CD8-positive, alpha-beta memory T cell (primary cell): ENCODE data around the gene PCDHGA11. TPM values are rescaled to one million over a fixed set of nuclear protein-coding genes. Genes with fewer than 3 reads are reported as not detected.
A peak's percentile ranks its signal among the peaks of the same experiment; 100 is the strongest.
"Not testable (repeated sequence)": the region's sequence is repeated elsewhere in the genome, so short reads cannot be mapped to it uniquely, and the experiment has no call there.

Experiments
- CTCF ChIA-PET: fragments of 350-600 bp; sonication (Branson Sonifier 250); formaldehyde crosslinking; loops from one replicate; lab custom pipeline; 2021; ENCODE audit warnings: antibody characterized with exemption; lab: Charles Lee
- POLR2A ChIA-PET: fragments of 350-600 bp; sonication (Branson Sonifier 250); formaldehyde crosslinking; loops from one replicate; lab custom pipeline; 2021; ENCODE audit warnings: antibody characterized with exemption; lab: Charles Lee
- DNase-seq, 5 donors: peaks; one replicate each; pipeline versions ENCODE4 v3.0.0 to v3.0.0-alpha.2; 2020 to 2022; ENCODE audit warnings: mixed read lengths in 1 of 5
- H3K27ac ChIP-seq: one replicate; pipeline ENCODE4 v1.7.0; 2013; ENCODE audit warnings: low read depth, mild to moderate bottlenecking, low read length, moderate library complexity
- H3K27me3 ChIP-seq: 2 replicates; pipeline ENCODE4 v1.7.0; 2013; ENCODE audit warnings: low read length, mild to moderate bottlenecking; ENCODE audit not compliant: insufficient read depth, poor library complexity, severe bottlenecking
- H3K36me3 ChIP-seq: 2 replicates; pipeline ENCODE4 v1.7.0; 2013; ENCODE audit warnings: mild to moderate bottlenecking, low read length, moderate library complexity; ENCODE audit not compliant: insufficient read depth
- H3K4me1 ChIP-seq: 2 replicates; pipeline ENCODE4 v1.7.0; 2013; ENCODE audit warnings: mild to moderate bottlenecking, low read length, moderate library complexity; ENCODE audit not compliant: insufficient read depth
- H3K4me3 ChIP-seq: 2 replicates; pipeline ENCODE4 v1.7.0; 2013; ENCODE audit warnings: mild to moderate bottlenecking, low read length
- H3K9me3 ChIP-seq: 2 replicates; pipeline ENCODE4 v1.7.0; 2013; ENCODE audit warnings: mild to moderate bottlenecking, low read length
- H3K27ac Mint-ChIP-seq, 8 donors: one replicate each; pipeline ENCODE4 v1.8.0; 2020 to 2021; ENCODE audit warnings: mixed read lengths in 8 of 8, mild to moderate bottlenecking in 6 of 8, inconsistent platforms in 3 of 8, moderate library complexity in 3 of 8
- H3K27me3 Mint-ChIP-seq, 2 donors: one replicate each; pipeline ENCODE4 v1.8.0; 2020 to 2021; ENCODE audit warnings: mixed read lengths in 2 of 2, mild to moderate bottlenecking in 1 of 2, moderate library complexity in 1 of 2
- H3K36me3 Mint-ChIP-seq, 3 donors: one replicate each; pipeline ENCODE4 v1.8.0; 2020 to 2021; ENCODE audit warnings: mixed read lengths in 3 of 3, inconsistent platforms in 1 of 3, mild to moderate bottlenecking in 1 of 3
- H3K4me1 Mint-ChIP-seq, 3 donors: one replicate each; pipeline ENCODE4 v1.8.0; 2020 to 2021; ENCODE audit warnings: mixed read lengths in 3 of 3, inconsistent platforms in 1 of 3, mild to moderate bottlenecking in 1 of 3
- H3K4me3 Mint-ChIP-seq, 7 donors: one replicate each; pipeline ENCODE4 v1.8.0; 2020 to 2021; ENCODE audit warnings: mixed read lengths in 7 of 7, mild to moderate bottlenecking in 6 of 7, moderate library complexity in 4 of 7, inconsistent platforms in 2 of 7
- H3K9me3 Mint-ChIP-seq, 5 donors: one replicate each; pipeline ENCODE4 v1.8.0; 2020 to 2022; ENCODE audit warnings: mixed read lengths in 5 of 5, mild to moderate bottlenecking in 3 of 5, moderate library complexity in 2 of 5, inconsistent platforms in 1 of 5
- polyA plus RNA-seq: library from polyadenylated mRNA; unstranded; fragments of 300-500 nt; fragmentation: Illumina TruSeq; gene quantifications from one replicate; pipeline ENCODE4 v1.2.3, GENCODE V29; 2021
- total RNA-seq, 2 experiments: library from RNA; stranded (reverse); gene quantifications; one replicate each; pipeline ENCODE4 v1.2.3, GENCODE V29; 2021

PCDHGA11 gene
- total and polyA plus RNA-seq, 3 experiments from 2014 or later, result 0.09 to 0.13 TPM; not detected in 1

- peaks cover 41% of the 10 kb centered on the region for H3K27me3 ChIP-seq
- CTCF ChIA-PET, result interaction anchor here (0.8 to 1.5 kb wide), 3 partner anchors 9 to 159 kb away, joined by 3 to 4 read pairs (median 3); partner anchors contain the start of gene PCDHGB7
- peaks cover 20 to 62% (median 48%) of the 10 kb centered on the region in 5 donors for H3K9me3 Mint-ChIP-seq
- H3K36me3 Mint-ChIP-seq, result peaks cover 0 to 12% (median 1%) of the 10 kb centered on the region in 3 donors
- POLR2A ChIA-PET, H3K4me3 ChIP-seq, H3K4me1 ChIP-seq, H3K36me3 ChIP-seq, H3K27ac ChIP-seq, H3K4me1 Mint-ChIP-seq, H3K9me3 ChIP-seq: not testable (repeated sequence)
- peaks cover 71 to 77% of the 10 kb centered on the region in 2 donors for H3K27me3 Mint-ChIP-seq
- peak in 1 of 5 donors; percentile 13 for DNase-seq
- H3K4me3 Mint-ChIP-seq, result peak within 1 kb of the TSS in 3 of 7 donors; percentile 25 to 44 (median 26)
- peak within 1 kb of the TSS in 2 of 8 donors; percentile 26 to 93 for H3K27ac Mint-ChIP-seq
These were observed 12.9 kb upstream of the PCDHGA11 start, which contains the start of gene PCDHGB6 for GRCh38 chr5:141407790-141408505. Gene PCDHGB6 (plus strand): TSS chr5:141408021. CDS start chr5:141408203, 182 bp downstream.

GRCh38 chr5:141409598-141410306 lies 11.1 kb upstream of the PCDHGA11 start:
- H3K27ac ChIP-seq, result no peak overlapping the region
- DNase-seq, result no peak
- ChIA-PET CTCF (no interaction called here), POLR2A (no interaction called here)
- Mint-ChIP-seq H3K27me3 (peaks cover 72 to 79% of the 10 kb centered on the region in 2 donors), H3K4me1 (peaks cover 16 to 20% (median 17%) of the 10 kb centered on the region in 3 donors), H3K27ac (peak overlapping the region in 1 of 8 donors; percentile 83), H3K4me3 (no peak overlapping the region), H3K9me3 (peaks cover 23 to 61% (median 56%) of the 10 kb centered on the region in 5 donors), H3K36me3 (peaks cover 0 to 17% (median 4%) of the 10 kb centered on the region in 3 donors)
- H3K9me3 ChIP-seq, result no peaks in the 10 kb centered on the region
- no peaks in the 10 kb centered on the region for H3K36me3 ChIP-seq
- peaks cover 7% of the 10 kb centered on the region for H3K4me1 ChIP-seq
- H3K4me3 ChIP-seq, result no peak overlapping the region
- peaks cover 54% of the 10 kb centered on the region for H3K27me3 ChIP-seq

DNA sequence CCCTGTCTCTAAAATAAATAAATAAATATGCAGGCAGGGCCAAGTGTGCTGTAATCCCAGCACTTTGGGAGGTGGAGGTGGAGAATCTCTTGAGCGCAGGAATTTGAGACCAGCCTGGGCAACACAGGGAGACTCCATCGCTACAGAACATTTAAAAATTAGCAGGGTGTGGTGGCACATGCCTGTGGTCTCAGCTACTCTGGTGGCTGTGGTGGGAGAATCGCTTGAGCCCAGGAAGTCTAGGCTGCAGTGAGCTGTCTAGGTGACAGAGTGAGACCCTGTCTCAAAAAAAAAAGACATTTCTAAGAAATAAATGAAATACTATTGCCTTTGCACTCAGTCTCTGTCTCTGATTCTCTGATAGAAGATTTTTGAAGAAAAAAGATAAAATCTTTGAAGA lies 9.3 kb upstream of the PCDHGA11 start:
- ChIA-PET POLR2A (no interaction called here), CTCF (no interaction called here)
- Histone ChIP-seq H3K4me3 (no peak overlapping the region), H3K36me3 (no peaks in the 10 kb centered on the region), H3K27me3 (peaks cover 57% of the 10 kb centered on the region), H3K27ac (no peak overlapping the region), H3K4me1 (peaks cover 7% of the 10 kb centered on the region), H3K9me3 (no peaks in the 10 kb centered on the region)
- H3K4me1 Mint-ChIP-seq, result peaks cover 17 to 26% (median 18%) of the 10 kb centered on the region in 3 donors
- H3K4me3 Mint-ChIP-seq, result no peak overlapping the region
- DNase-seq, result no peak
- H3K9me3 Mint-ChIP-seq, result peaks cover 16 to 58% (median 55%) of the 10 kb centered on the region in 5 donors
- H3K27me3 Mint-ChIP-seq, result peaks cover 67 to 76% of the 10 kb centered on the region in 2 donors
- H3K36me3 Mint-ChIP-seq, result peaks cover 0 to 16% (median 4%) of the 10 kb centered on the region in 3 donors
- H3K27ac Mint-ChIP-seq, result no peak overlapping the region

DNA sequence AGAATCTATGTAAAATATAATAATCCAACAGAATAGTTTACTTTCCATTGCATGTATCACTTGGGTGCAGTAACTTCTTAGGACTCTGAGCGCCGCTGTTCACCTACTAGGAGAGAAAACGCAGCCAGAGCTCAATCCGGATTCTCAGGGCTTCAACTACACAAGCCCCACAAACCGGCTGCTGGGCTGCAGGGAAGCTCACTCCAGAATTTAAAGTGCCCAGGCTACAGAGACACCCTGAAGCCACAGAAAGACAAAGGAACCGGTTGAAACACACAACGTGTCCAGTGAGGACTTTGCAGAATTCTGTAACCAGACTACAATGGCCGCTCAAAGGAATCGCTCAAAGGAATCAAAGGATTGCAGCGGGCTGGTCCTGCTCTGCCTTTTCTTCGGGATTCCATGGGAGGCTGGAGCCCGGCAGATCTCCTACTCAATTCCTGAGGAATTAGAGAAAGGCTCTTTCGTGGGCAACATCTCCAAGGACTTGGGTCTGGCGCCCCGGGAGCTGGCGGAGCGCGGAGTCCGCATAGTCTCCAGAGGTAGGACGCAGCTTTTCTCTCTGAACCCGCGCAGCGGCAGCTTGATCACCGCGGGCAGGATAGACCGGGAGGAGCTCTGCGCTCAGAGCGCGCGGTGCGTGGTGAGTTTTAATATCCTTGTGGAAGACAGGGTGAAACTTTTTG lies 7.9 kb upstream of the PCDHGA11 start, which contains the start of gene PCDHGA10:
PCDHGA10 (plus strand) TSS at position 134 of the 686 bp plus-strand sequence; CDS start at position 323, 189 bp downstream.
- Histone ChIP-seq H3K36me3 (no peaks in the 10 kb centered on the region), H3K9me3 (no peaks in the 10 kb centered on the region), H3K4me3 (peak within 1 kb of the TSS; percentile 77), H3K27me3 (peaks cover 59% of the 10 kb centered on the region), H3K4me1 (peaks cover 7% of the 10 kb centered on the region), H3K27ac (no peak within 1 kb of the TSS)
- Mint-ChIP-seq H3K4me3 (peak within 1 kb of the TSS; percentile 77 to 95 (median 84)), H3K27ac (peak within 1 kb of the TSS in 2 of 8 donors; percentile 10 to 38), H3K27me3 (peaks cover 63 to 77% of the 10 kb centered on the region in 2 donors), H3K9me3 (peaks cover 16 to 57% (median 55%) of the 10 kb centered on the region in 5 donors), H3K4me1 (peaks cover 20 to 29% (median 21%) of the 10 kb centered on the region in 3 donors), H3K36me3 (peaks cover 0 to 19% (median 4%) of the 10 kb centered on the region in 3 donors)
- ChIA-PET POLR2A (no interaction called here), CTCF (interaction anchor here (0.7 to 2.1 kb wide), 12 partner anchors 10 to 151 kb away, joined by 3 to 10 read pairs (median 4); partner anchors contain the start of genes PCDHGA9 and TAF7)
- DNase-seq, result peak; percentile 33 to 61 (median 41)

DNA sequence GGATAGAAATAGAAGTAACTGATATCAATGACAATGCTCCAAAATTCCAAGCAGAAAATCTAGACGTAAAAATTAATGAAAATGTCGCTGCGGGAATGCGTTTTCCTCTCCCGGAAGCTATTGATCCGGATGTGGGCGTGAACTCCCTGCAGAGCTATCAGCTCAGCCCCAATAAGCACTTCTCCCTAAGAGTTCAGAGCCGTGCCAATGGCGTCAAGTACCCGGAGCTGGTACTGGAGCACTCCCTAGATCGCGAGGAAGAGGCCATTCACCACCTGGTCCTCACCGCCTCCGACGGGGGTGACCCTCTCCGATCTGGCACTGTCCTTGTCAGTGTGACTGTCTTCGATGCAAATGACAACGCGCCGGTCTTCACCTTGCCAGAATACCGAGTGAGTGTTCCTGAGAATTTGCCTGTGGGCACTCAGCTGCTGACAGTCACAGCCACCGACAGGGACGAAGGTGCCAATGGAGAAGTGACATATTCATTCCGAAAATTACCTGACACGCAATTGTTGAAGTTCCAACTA lies 7.2 kb upstream of the PCDHGA11 start:
- H3K36me3 ChIP-seq, result no peaks in the 10 kb centered on the region
- Mint-ChIP-seq H3K9me3 (peaks cover 19 to 57% (median 56%) of the 10 kb centered on the region in 5 donors), H3K4me1 (peaks cover 20 to 32% (median 21%) of the 10 kb centered on the region in 3 donors), H3K4me3 (peak overlapping the region; percentile 77 to 95 (median 84)), H3K27me3 (peaks cover 65 to 78% of the 10 kb centered on the region in 2 donors), H3K27ac (peak overlapping the region in 2 of 8 donors; percentile 10 to 38), H3K36me3 (peaks cover 0 to 20% (median 4%) of the 10 kb centered on the region in 3 donors)
- peaks cover 63% of the 10 kb centered on the region for H3K27me3 ChIP-seq
- ChIA-PET CTCF (interaction anchor here (1.1 to 2.1 kb wide), 8 partner anchors 11 to 150 kb away, joined by 3 to 10 read pairs (median 5); partner anchors contain the start of gene TAF7), POLR2A (no interaction called here)
- DNase-seq, result no peak
- H3K4me1 ChIP-seq, result peaks cover 7% of the 10 kb centered on the region
- H3K4me3 ChIP-seq, result peak overlapping the region; percentile 77
- H3K27ac ChIP-seq, result no peak overlapping the region
- H3K9me3 ChIP-seq, result peaks cover 4% of the 10 kb centered on the region

DNA sequence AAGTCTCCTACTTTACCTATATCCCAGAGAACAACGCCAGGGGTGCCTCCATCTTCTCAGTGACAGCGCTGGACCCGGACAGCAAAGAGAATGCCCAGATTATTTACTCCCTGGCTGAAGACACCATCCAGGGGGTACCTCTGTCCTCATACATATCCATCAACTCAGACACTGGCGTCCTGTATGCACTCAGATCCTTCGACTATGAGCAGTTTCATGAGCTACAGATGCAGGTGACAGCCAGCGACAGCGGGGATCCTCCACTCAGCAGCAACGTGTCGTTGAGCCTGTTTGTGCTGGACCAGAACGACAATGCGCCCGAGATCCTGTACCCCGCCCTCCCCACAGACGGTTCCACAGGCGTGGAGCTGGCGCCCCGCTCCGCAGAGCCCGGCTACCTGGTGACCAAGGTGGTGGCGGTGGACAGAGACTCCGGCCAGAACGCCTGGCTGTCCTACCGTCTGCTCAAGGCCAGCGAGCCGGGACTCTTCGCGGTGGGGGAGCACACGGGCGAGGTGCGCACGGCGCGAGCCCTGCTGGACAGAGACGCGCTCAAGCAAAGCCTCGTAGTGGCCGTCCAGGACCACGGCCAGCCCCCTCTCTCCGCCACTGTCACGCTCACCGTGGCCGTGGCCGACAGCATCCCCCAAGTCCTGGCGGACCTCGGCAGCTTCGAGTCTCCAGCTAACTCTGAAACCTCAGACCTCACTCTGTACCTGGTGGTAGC lies 6.1 kb upstream of the PCDHGA11 start:
- POLR2A ChIA-PET, H3K36me3 ChIP-seq, H3K4me3 ChIP-seq, DNase-seq, H3K27ac ChIP-seq, H3K4me1 ChIP-seq, H3K9me3 ChIP-seq: not testable (repeated sequence)
- Mint-ChIP-seq H3K36me3 (peaks cover 0 to 18% (median 5%) of the 10 kb centered on the region in 3 donors), H3K27me3 (peaks cover 60 to 75% of the 10 kb centered on the region in 2 donors), H3K27ac (peak overlapping the region in 1 of 8 donors; percentile 50), H3K9me3 (peaks cover 16 to 54% (median 53%) of the 10 kb centered on the region in 5 donors), H3K4me1 (peaks cover 20 to 35% (median 21%) of the 10 kb centered on the region in 3 donors), H3K4me3 (peak overlapping the region; percentile 6 to 68 (median 43))
- CTCF ChIA-PET, result interaction anchor here (1.4 to 2.1 kb wide), 3 partner anchors 94 to 143 kb away, joined by 3 to 8 read pairs (median 6); partner anchors contain the start of gene TAF7
- peaks cover 62% of the 10 kb centered on the region for H3K27me3 ChIP-seq
